Measurements from ENCODE around the gene KIF1B. TPM values are rescaled to one million over a fixed set of nuclear protein-coding genes. Genes with fewer than 3 reads are reported as not detected.

KIF1B gene
- total and polyA plus RNA-seq, 9 of the 15 experiments (the other 6 are each of a cell fraction or from before 2014, with no cell fraction given): 2.8 to 19.8 (median 11.9) TPM

GRCh38 chr1:10209905-10210810 lies at the start of gene KIF1B (continued):
- no peak; the same call in 1 of the 2 replicates for TF ChIP-seq MGA (IDR thresholded peaks at IDR 0.05)
- TF ChIP-seq OTX1 (CRISPR knock-in tag; IDR thresholded peaks at IDR 0.05): no peak
- TF ChIP-seq EHMT2 (IDR thresholded peaks at IDR 0.05): no peak
- TF ChIP-seq NCOA1 (IDR thresholded peaks at IDR 0.05; ENCODE audit: low read depth): no peak
- TF ChIP-seq SMARCB1 (IDR thresholded peaks at IDR 0.05; ENCODE audit: insufficient read length, low read depth): no peak
- TF ChIP-seq NFIX (CRISPR knock-in tag; IDR thresholded peaks at IDR 0.05; ENCODE audit: low read depth): no peak
- no peak for TF ChIP-seq NCOR1 (IDR thresholded peaks at IDR 0.05)
- no peak for TF ChIP-seq ZBTB5 (IDR thresholded peaks at IDR 0.05)
- TF ChIP-seq NR2C1 (IDR thresholded peaks at IDR 0.05): no peak
- TF ChIP-seq NR2C1 (tag; IDR thresholded peaks at IDR 0.05): no peak
- TF ChIP-seq XRCC4 (IDR thresholded peaks at IDR 0.05; ENCODE audit: extremely low read depth, insufficient read depth, insufficient read length): no peak
- no peak for TF ChIP-seq BACH1 (tag; IDR thresholded peaks at IDR 0.05)
- TF ChIP-seq MED1 (CRISPR knock-in tag; IDR thresholded peaks at IDR 0.05; ENCODE audit: borderline replicate concordance): no peak
- no peak; the same call in 1 of the 2 replicates for TF ChIP-seq ZC3H4 (CRISPR knock-in tag; IDR thresholded peaks at IDR 0.05; ENCODE audit: borderline replicate concordance)
- TF ChIP-seq NCOA6 (IDR thresholded peaks at IDR 0.05): peak; percentile 78
